GM12878 (cell line): ENCODE measurements around the gene MRAP2. TPM values are rescaled to one million over a fixed set of nuclear protein-coding genes. Genes with fewer than 3 reads are reported as not detected.

Source experiments
- ATAC-seq: fragments of 200-7000 bp; cut with Tn5 transposase; 3 replicates; pipeline ENCODE4 v1.9.1; 2020; ENCODE audit warnings: mild to moderate bottlenecking, moderate library complexity
- BruUV-seq: library from RNA; stranded (reverse); fragments of 400-500 nt; replicated peaks from 2 replicates; lab custom pipeline; 2021; lab: Mats Ljungman, UMichigan
- CTCF ChIA-PET: fragments of 300-600 bp; sonication (Branson Sonifier 250); formaldehyde crosslinking; extraction: SDS; loops from one replicate; lab custom pipeline; 2021; ENCODE audit warnings: inconsistent platforms; lab: Yijun Ruan, JAX
- POLR2A ChIA-PET: fragments of 350-600 bp; formaldehyde crosslinking; extraction: SDS; loops from one replicate; lab custom pipeline; 2021; ENCODE audit warnings: inconsistent platforms; lab: Charles Lee
- RAD21 ChIA-PET: fragments of 300-600 bp; sonication (Branson Sonifier 250); formaldehyde crosslinking; loops from one replicate; lab custom pipeline; 2023; ENCODE audit warnings: antibody characterized with exemption; ENCODE audit not compliant: unreplicated experiment; lab: Charles Lee
- SMC1A ChIA-PET: fragments of 300-600 bp; sonication (Branson Sonifier 250); formaldehyde crosslinking; loops from one replicate; lab custom pipeline; 2023; ENCODE audit not compliant: unreplicated experiment, uncharacterized antibody; lab: Charles Lee
- DNase-seq: peaks from one replicate; pipeline ENCODE4 v3.0.0-alpha.2; 2011; ENCODE audit warnings: low read depth, low spot score
- FAIRE-seq: peaks from 3 replicates; lab custom pipeline; 2011; peaks lifted over from hg19 to GRCh38; lab: Jason Lieb, UNC
- H2AFZ ChIP-seq: 2 replicates; pipeline ENCODE4 v1.6.0; 2011; ENCODE audit warnings: low read depth, low read length, control low read depth; ENCODE audit not compliant: control insufficient read depth
- H3K27ac ChIP-seq: 2 replicates; pipeline ENCODE4 v1.5.1; 2011; ENCODE audit warnings: control low read depth; ENCODE audit not compliant: control insufficient read depth, insufficient read depth
- H3K27me3 ChIP-seq, 2 experiments: replicated peaks in 1 of 2; 2 replicates each; pipeline versions ENCODE4 v1.6.0 to v1.6.1; 2011; ENCODE audit warnings: low read length in 1 of 2; ENCODE audit not compliant: control insufficient read depth in 2 of 2, insufficient read depth in 2 of 2
- H3K36me3 ChIP-seq, 2 experiments: 2 replicates each; pipeline ENCODE4 v1.5.1; 2011; ENCODE audit warnings: low read length in 1 of 2; ENCODE audit not compliant: control insufficient read depth in 2 of 2, insufficient read depth in 2 of 2
- H3K4me1 ChIP-seq: 2 replicates; pipeline ENCODE4 v1.6.1; 2011; ENCODE audit warnings: mild to moderate bottlenecking, low read length, moderate library complexity, mixed read lengths; ENCODE audit not compliant: control insufficient read depth, insufficient read depth
- H3K4me2 ChIP-seq: 2 replicates; pipeline ENCODE4 v1.6.0; 2011; ENCODE audit warnings: control low read depth; ENCODE audit not compliant: control insufficient read depth, insufficient read depth
- H3K4me3 ChIP-seq: fragments of 200-600 bp; sonication (generic); 2 replicates; pipeline ENCODE4 v1.5.1; 2016
- H3K79me2 ChIP-seq: 2 replicates; pipeline ENCODE4 v1.6.0; 2011; ENCODE audit warnings: low read length; ENCODE audit not compliant: control insufficient read depth, insufficient read depth
- H3K9ac ChIP-seq: 2 replicates; pipeline ENCODE4 v1.8.0; 2011; ENCODE audit warnings: low read length, control low read depth, mixed read lengths; ENCODE audit not compliant: control insufficient read depth, insufficient read depth
- H3K9me3 ChIP-seq: replicated peaks from 3 replicates; pipeline ENCODE4 v1.5.1; 2011; ENCODE audit warnings: mild to moderate bottlenecking, low read length; ENCODE audit not compliant: control insufficient read depth, insufficient read depth
- H4K20me1 ChIP-seq: 2 replicates; pipeline ENCODE4 v1.6.0; 2011; ENCODE audit not compliant: control insufficient read depth, insufficient read depth
- EED ChIP-seq: sonication (generic); IDR thresholded peaks from 2 replicates; pipeline ENCODE4 v1.6.1; 2016; ENCODE audit warnings: antibody characterized with exemption, low read depth
- IRF4 ChIP-seq: IDR thresholded peaks from 2 replicates; pipeline ENCODE4 v1.6.1; 2011; ENCODE audit warnings: low read depth, low read length
- RUNX3 ChIP-seq: IDR thresholded peaks from 2 replicates; pipeline ENCODE4 v1.6.1; 2012; ENCODE audit warnings: low read length, inconsistent platforms
- TARDBP ChIP-seq: IDR thresholded peaks from 2 replicates; pipeline ENCODE4 v1.6.1; 2016; ENCODE audit warnings: borderline replicate concordance
- ZBED1 ChIP-seq: IDR thresholded peaks from 2 replicates; pipeline ENCODE4 v1.6.1; 2016; ENCODE audit warnings: borderline replicate concordance
- WGBS: methylation state at CpG from one replicate; pipeline ENCODE4 v1.1.6; 2016; ENCODE audit warnings: low lambda C conversion rate; ENCODE audit not compliant: insufficient replicate concordance, insufficient coverage; ENCODE audit errors: missing lambda C conversion rate; 5-methylcytosine and 5-hydroxymethylcytosine counted together
- in situ Hi-C: fragments of 300-500 bp; cut with MboI; formaldehyde crosslinking; loops from 9 replicates; pipeline ENCODE4 v1.14.3; 2018; ENCODE audit warnings: mixed read lengths
- intact Hi-C: fragments of 100-400 bp; cut with micrococcal nuclease; formaldehyde crosslinking; loops from one replicate; pipeline ENCODE4 v1.14.2; 2022; ENCODE audit not compliant: unreplicated experiment
- polyA plus RNA-seq, 11 experiments: library from polyadenylated mRNA; depleted of rRNA in 4 of 11; unstranded in 6 of 11; stranded (reverse) in 5 of 11; fragments of >200 nt; fragmentation: Nextera tagmentation in 4 of 11; fragmentation: Illumina TruSeq in 1 of 11; extraction: Ambion mirVana in 4 of 11; extraction: Trizol in 1 of 11; gene quantifications; 1 replicate in 1 of 11; 2 replicates in 10 of 11; pipeline versions ENCODE4 v1.2.1 to v1.2.3, GENCODE V29; 2011 to 2016; ENCODE audit warnings: inconsistent platforms in 2 of 11, missing spikeins in 2 of 11, low read depth in 1 of 11
- total RNA-seq, 4 experiments: library from RNA; depleted of rRNA in 3 of 4; stranded (reverse); fragments of >200 nt in 3 of 4; fragmentation: Illumina TruSeq in 1 of 4; extraction: Trizol in 1 of 4; gene quantifications; 2 replicates each; pipeline versions ENCODE4 v1.2.1 to v1.2.3, GENCODE V29; 2013 to 2021
- TF ChIP-seq, protein P1 (sequence below): IDR thresholded peaks from 2 replicates; pipeline ENCODE4 v1.6.1; 2012; ENCODE audit warnings: low read depth, low read length, improper control_type of control experiment
- TF ChIP-seq, protein P2 (sequence below): fragments of 450-650 bp; IDR thresholded peaks from 2 replicates; pipeline ENCODE4 v1.6.1; 2017; ENCODE audit warnings: mild to moderate bottlenecking, low read depth, inconsistent platforms; ENCODE audit not compliant: poor library complexity, severe bottlenecking
- TF ChIP-seq, protein P3 (sequence below): fragments of 450-650 bp; formaldehyde crosslinking; IDR thresholded peaks from 2 replicates; pipeline ENCODE4 v1.5.0; 2022; ENCODE audit warnings: mild to moderate bottlenecking, missing genetic modification characterization

MRAP2 gene
- total and polyA plus RNA-seq, 10 of the 15 experiments (the other 5 are each of a cell fraction or from before 2014, with no cell fraction given), result not detected

DNA sequence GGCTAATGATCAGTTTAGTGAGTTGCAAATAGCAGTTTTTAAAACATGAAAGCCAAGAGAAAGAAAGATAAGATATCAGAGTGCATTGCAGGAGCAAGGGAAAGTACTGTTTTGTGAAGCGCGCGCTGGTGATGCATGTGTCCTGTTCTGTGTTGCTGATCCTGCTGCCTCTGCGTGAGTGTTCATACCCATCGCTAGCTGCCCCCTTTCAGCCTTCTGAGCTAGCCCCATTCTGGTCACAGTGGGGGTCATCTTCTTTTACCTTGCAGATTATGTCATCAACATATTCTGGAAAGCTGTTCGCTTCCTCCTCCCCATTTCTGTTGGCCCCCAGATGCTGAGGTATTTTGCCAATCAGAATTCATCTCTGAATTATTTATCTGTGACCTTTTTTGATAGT is 1.9 kb downstream of the MRAP2 start (continued):
- TF ChIP-seq, protein P1, sequence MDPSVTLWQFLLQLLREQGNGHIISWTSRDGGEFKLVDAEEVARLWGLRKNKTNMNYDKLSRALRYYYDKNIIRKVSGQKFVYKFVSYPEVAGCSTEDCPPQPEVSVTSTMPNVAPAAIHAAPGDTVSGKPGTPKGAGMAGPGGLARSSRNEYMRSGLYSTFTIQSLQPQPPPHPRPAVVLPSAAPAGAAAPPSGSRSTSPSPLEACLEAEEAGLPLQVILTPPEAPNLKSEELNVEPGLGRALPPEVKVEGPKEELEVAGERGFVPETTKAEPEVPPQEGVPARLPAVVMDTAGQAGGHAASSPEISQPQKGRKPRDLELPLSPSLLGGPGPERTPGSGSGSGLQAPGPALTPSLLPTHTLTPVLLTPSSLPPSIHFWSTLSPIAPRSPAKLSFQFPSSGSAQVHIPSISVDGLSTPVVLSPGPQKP, result no peak

DNA sequence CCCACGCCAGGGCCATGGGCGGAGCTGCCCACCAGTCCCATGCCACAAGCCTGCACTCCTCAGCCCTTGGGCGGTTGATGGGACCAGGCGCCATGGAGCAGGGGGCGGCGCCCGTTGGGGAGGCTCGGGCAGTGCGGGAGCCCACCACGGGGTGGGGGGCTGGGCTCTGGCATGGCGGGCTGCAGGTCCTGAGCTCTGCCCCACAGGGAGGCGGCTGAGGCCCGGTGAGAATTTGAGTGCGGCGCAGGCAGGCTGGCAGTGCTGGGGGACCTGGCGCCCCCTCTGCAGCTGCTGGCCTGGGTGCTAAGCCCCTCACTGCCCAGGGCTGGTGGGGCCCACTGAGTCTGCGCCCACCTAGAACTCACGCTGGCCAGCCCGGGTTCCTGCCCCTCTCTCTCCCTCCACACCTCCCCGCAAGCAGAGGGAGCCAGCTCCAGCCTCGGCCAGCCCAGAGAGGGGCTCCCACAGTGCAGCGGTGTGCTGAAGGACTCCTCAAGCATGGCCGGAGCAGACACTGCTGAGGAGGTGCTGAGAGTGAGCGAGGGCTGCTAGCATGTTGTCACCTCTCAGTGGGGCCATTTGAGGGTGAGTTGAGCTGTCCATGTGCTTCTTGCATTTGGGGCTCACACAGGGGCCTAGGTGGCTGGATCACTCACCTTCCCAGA is 4.0 kb downstream of the MRAP2 start:
- no peak for DNase-seq
- no peak overlapping the region for H3K4me2 ChIP-seq
- H3K4me3 ChIP-seq, result no peak overlapping the region
- no peak for FAIRE-seq
- intact Hi-C loops (no loop called here), in situ Hi-C loops (no loop called here)
- no peak for ATAC-seq
- whole genome bisulfite sequencing, result 62% methylated on average over 23 of the region's 24 CpGs
- ChIA-PET CTCF (no interaction called here), POLR2A (no interaction called here), SMC1A (no interaction called here), RAD21 (no interaction called here)
- no peaks in the 10 kb centered on the region for H3K79me2 ChIP-seq
- no peak overlapping the region for H2AFZ ChIP-seq
- no peaks in the 10 kb centered on the region for H3K4me1 ChIP-seq
- H4K20me1 ChIP-seq, result no peaks in the 10 kb centered on the region
- no peak overlapping the region for H3K9ac ChIP-seq
- no TSS peak for BruUV-seq
- TF ChIP-seq, protein P2, sequence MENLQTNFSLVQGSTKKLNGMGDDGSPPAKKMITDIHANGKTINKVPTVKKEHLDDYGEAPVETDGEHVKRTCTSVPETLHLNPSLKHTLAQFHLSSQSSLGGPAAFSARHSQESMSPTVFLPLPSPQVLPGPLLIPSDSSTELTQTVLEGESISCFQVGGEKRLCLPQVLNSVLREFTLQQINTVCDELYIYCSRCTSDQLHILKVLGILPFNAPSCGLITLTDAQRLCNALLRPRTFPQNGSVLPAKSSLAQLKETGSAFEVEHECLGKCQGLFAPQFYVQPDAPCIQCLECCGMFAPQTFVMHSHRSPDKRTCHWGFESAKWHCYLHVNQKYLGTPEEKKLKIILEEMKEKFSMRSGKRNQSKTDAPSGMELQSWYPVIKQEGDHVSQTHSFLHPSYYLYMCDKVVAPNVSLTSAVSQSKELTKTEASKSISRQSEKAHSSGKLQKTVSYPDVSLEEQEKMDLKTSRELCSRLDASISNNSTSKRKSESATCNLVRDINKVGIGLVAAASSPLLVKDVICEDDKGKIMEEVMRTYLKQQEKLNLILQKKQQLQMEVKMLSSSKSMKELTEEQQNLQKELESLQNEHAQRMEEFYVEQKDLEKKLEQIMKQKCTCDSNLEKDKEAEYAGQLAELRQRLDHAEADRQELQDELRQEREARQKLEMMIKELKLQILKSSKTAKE, result no peak
- TF ChIP-seq IRF4, result no peak
- no peak for TF ChIP-seq RUNX3
- TF ChIP-seq, protein P3, sequence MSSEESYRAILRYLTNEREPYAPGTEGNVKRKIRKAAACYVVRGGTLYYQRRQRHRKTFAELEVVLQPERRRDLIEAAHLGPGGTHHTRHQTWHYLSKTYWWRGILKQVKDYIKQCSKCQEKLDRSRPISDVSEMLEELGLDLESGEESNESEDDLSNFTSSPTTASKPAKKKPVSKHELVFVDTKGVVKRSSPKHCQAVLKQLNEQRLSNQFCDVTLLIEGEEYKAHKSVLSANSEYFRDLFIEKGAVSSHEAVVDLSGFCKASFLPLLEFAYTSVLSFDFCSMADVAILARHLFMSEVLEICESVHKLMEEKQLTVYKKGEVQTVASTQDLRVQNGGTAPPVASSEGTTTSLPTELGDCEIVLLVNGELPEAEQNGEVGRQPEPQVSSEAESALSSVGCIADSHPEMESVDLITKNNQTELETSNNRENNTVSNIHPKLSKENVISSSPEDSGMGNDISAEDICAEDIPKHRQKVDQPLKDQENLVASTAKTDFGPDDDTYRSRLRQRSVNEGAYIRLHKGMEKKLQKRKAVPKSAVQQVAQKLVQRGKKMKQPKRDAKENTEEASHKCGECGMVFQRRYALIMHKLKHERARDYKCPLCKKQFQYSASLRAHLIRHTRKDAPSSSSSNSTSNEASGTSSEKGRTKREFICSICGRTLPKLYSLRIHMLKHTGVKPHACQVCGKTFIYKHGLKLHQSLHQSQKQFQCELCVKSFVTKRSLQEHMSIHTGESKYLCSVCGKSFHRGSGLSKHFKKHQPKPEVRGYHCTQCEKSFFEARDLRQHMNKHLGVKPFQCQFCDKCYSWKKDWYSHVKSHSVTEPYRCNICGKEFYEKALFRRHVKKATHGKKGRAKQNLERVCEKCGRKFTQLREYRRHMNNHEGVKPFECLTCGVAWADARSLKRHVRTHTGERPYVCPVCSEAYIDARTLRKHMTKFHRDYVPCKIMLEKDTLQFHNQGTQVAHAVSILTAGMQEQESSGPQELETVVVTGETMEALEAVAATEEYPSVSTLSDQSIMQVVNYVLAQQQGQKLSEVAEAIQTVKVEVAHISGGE (CRISPR knock-in tag), result no peak
- no peak for TF ChIP-seq TARDBP
- no peak for TF ChIP-seq EED
- TF ChIP-seq ZBED1, result no peak
- H3K36me3 ChIP-seq, result no peaks in the 10 kb centered on the region
- no peaks in the 10 kb centered on the region; the same call in 1 of the 3 replicates for H3K9me3 ChIP-seq
- peaks cover 2 to 3% of the 10 kb centered on the region in 2 experiments; a peak in 3 of 4 replicates for H3K27me3 ChIP-seq
- H3K27ac ChIP-seq, result no peak overlapping the region
